IMR-90 (cell line): ENCODE measurements around the gene LGI4. TPM values are rescaled to one million over a fixed set of nuclear protein-coding genes. Genes with fewer than 3 reads are reported as not detected.

Experiments
- ATAC-seq: fragments of 200-7000 bp; cut with Tn5 transposase; 2 replicates; pipeline ENCODE4 v1.9.1; 2020; ENCODE audit warnings: low read depth, mild to moderate bottlenecking, moderate library complexity
- BruUV-seq: library from RNA; stranded (reverse); fragments of 400-500 nt; replicated peaks from 2 replicates; lab custom pipeline; 2021; lab: Mats Ljungman, UMichigan
- CTCF ChIA-PET: fragments of 300-600 bp; formaldehyde crosslinking; extraction: SDS; loops from one replicate; lab custom pipeline; 2021; ENCODE audit warnings: antibody characterized with exemption; lab: Yijun Ruan, JAX
- POLR2A ChIA-PET: fragments of 300-600 bp; sonication (Branson Sonifier 250); formaldehyde crosslinking; loops from one replicate; lab custom pipeline; 2022; ENCODE audit warnings: antibody characterized with exemption; ENCODE audit not compliant: unreplicated experiment; lab: Charles Lee
- DNase-seq: peaks from one replicate; pipeline ENCODE4 v3.0.0; 2013
- H2AFZ ChIP-seq: replicated peaks from 2 replicates; pipeline ENCODE3; 2013; ENCODE audit warnings: low read length, mild to moderate bottlenecking; ENCODE audit not compliant: poor library complexity
- H2AK5ac ChIP-seq: 2 replicates; pipeline ENCODE4 v1.6.1; 2013; ENCODE audit warnings: low read depth, low read length, inconsistent platforms
- H2AK9ac ChIP-seq: replicated peaks from 2 replicates; pipeline ENCODE3; 2013; ENCODE audit warnings: mild to moderate bottlenecking, low read depth, low read length, moderate library complexity; ENCODE audit not compliant: poor library complexity
- H2BK120ac ChIP-seq: 2 replicates; pipeline ENCODE4 v1.6.1; 2013; ENCODE audit warnings: low read depth, low read length, inconsistent platforms
- H2BK15ac ChIP-seq: 3 replicates; pipeline ENCODE4 v1.6.1; 2013; ENCODE audit warnings: low read depth, low read length, inconsistent platforms
- H2BK20ac ChIP-seq: 2 replicates; pipeline ENCODE4 v1.6.1; 2013; ENCODE audit warnings: low read depth, mild to moderate bottlenecking, inconsistent platforms, low read length, moderate library complexity
- H2BK5ac ChIP-seq: 2 replicates; pipeline ENCODE4 v1.6.1; 2013; ENCODE audit warnings: mild to moderate bottlenecking, low read depth, low read length, inconsistent platforms; ENCODE audit not compliant: poor library complexity, severe bottlenecking
- H3K14ac ChIP-seq: replicated peaks from 2 replicates; pipeline ENCODE4 v1.6.1; 2013; ENCODE audit warnings: low read depth, low read length, inconsistent platforms
- H3K18ac ChIP-seq: 2 replicates; pipeline ENCODE4 v1.6.1; 2013; ENCODE audit warnings: low read depth, low read length, control low read depth
- H3K23ac ChIP-seq: 2 replicates; pipeline ENCODE4 v1.6.1; 2013; ENCODE audit warnings: low read depth, low read length, inconsistent platforms
- H3K27ac ChIP-seq: 2 replicates; pipeline ENCODE4 v1.5.1; 2013; ENCODE audit warnings: mild to moderate bottlenecking, control low read depth, low read length; ENCODE audit not compliant: insufficient read depth
- H3K27me3 ChIP-seq: 2 replicates; pipeline ENCODE4 v1.6.1; 2013; ENCODE audit warnings: low read length; ENCODE audit not compliant: control insufficient read depth, insufficient read depth
- H3K36me3 ChIP-seq: 2 replicates; pipeline ENCODE4 v1.6.1; 2013; ENCODE audit warnings: low read length, mixed read lengths; ENCODE audit not compliant: control insufficient read depth, insufficient read depth
- H3K4ac ChIP-seq: 2 replicates; pipeline ENCODE4 v1.6.1; 2013; ENCODE audit warnings: low read depth, low read length, inconsistent platforms
- H3K4me1 ChIP-seq: 2 replicates; pipeline ENCODE4 v1.6.1; 2013; ENCODE audit warnings: low read length, mixed read lengths; ENCODE audit not compliant: control insufficient read depth, insufficient read depth
- H3K4me2 ChIP-seq: 2 replicates; pipeline ENCODE4 v1.6.1; 2013; ENCODE audit warnings: low read depth, mild to moderate bottlenecking, control low read depth, low read length, moderate library complexity
- H3K4me3 ChIP-seq: 2 replicates; pipeline ENCODE4 v1.5.1; 2013; ENCODE audit warnings: low read depth, mild to moderate bottlenecking, control low read depth, low read length, moderate library complexity; ENCODE audit not compliant: insufficient read depth
- H3K56ac ChIP-seq: 2 replicates; pipeline ENCODE4 v1.6.1; 2013; ENCODE audit warnings: low read length, inconsistent platforms; ENCODE audit not compliant: insufficient read depth; ENCODE audit errors: extremely low read depth
- H3K79me1 ChIP-seq, 2 experiments: 2 replicates each; pipeline ENCODE4 v1.6.1; 2013; ENCODE audit warnings: low read length in 2 of 2, inconsistent platforms in 1 of 2, low read depth in 1 of 2
- H3K9ac ChIP-seq: 2 replicates; pipeline ENCODE4 v1.6.1; 2013; ENCODE audit warnings: low read depth, low read length, control low read depth
- H3K9me1 ChIP-seq: 2 replicates; pipeline ENCODE4 v1.6.1; 2013; ENCODE audit warnings: low read length, inconsistent platforms; ENCODE audit not compliant: insufficient read depth
- H3K9me3 ChIP-seq: 2 replicates; pipeline ENCODE4 v1.6.1; 2013; ENCODE audit warnings: low read length; ENCODE audit not compliant: control insufficient read depth, insufficient read depth
- H4K20me1 ChIP-seq: 2 replicates; pipeline ENCODE4 v1.6.1; 2013; ENCODE audit warnings: low read length, inconsistent platforms; ENCODE audit not compliant: insufficient read depth
- H4K5ac ChIP-seq: 2 replicates; pipeline ENCODE4 v1.6.1; 2013; ENCODE audit warnings: mild to moderate bottlenecking, low read depth, low read length, control low read depth
- H4K8ac ChIP-seq, 2 experiments: 2 replicates each; pipeline ENCODE4 v1.6.1; 2013; ENCODE audit warnings: low read depth in 2 of 2, low read length in 2 of 2, control low read depth in 1 of 2, inconsistent platforms in 1 of 2
- H4K91ac ChIP-seq: 2 replicates; pipeline ENCODE4 v1.6.1; 2013; ENCODE audit warnings: low read depth, low read length, inconsistent platforms; ENCODE audit not compliant: insufficient read depth
- BHLHE40 ChIP-seq: fragments of 150-350 bp; IDR thresholded peaks from 2 replicates; pipeline ENCODE4 v1.6.1; 2016; ENCODE audit warnings: mild to moderate bottlenecking, low read depth, low read length
- CTCF ChIP-seq: conservative IDR thresholded peaks from 2 replicates; pipeline ENCODE4 v1.5.1; 2012; ENCODE audit warnings: mild to moderate bottlenecking, low read depth, low read length, improper control_type of control experiment
- ELK1 ChIP-seq: fragments of 150-350 bp; IDR thresholded peaks from 2 replicates; pipeline ENCODE4 v1.6.1; 2016; ENCODE audit warnings: low read depth, mild to moderate bottlenecking, low read length, moderate library complexity, borderline replicate concordance
- FOS ChIP-seq: fragments of 150-350 bp; IDR thresholded peaks from 2 replicates; pipeline ENCODE4 v1.6.1; 2016; ENCODE audit warnings: low read depth, low read length
- NFE2L2 ChIP-seq: fragments of 150-350 bp; IDR thresholded peaks from 2 replicates; pipeline ENCODE4 v1.6.1; 2016; ENCODE audit warnings: low read depth, mild to moderate bottlenecking, low read length
- POLR2A ChIP-seq: IDR thresholded peaks from 2 replicates; pipeline ENCODE4 v1.6.1; 2012; ENCODE audit warnings: mild to moderate bottlenecking, low read depth, low read length
- RAD21 ChIP-seq: IDR thresholded peaks from 2 replicates; pipeline ENCODE4 v1.6.1; 2012; ENCODE audit warnings: low read length, improper control_type of control experiment
- RCOR1 ChIP-seq: IDR thresholded peaks from 2 replicates; pipeline ENCODE4 v1.6.1; 2012; ENCODE audit warnings: mild to moderate bottlenecking, low read length, improper control_type of control experiment; ENCODE audit not compliant: insufficient replicate concordance
- RFX5 ChIP-seq: IDR thresholded peaks from 2 replicates; pipeline ENCODE4 v1.8.0; 2012; ENCODE audit warnings: low read depth, mild to moderate bottlenecking, low read length, moderate library complexity
- SMC3 ChIP-seq: fragments of 150-350 bp; IDR thresholded peaks from 2 replicates; pipeline ENCODE4 v1.6.1; 2016; ENCODE audit warnings: low read depth, mild to moderate bottlenecking, antibody characterized with exemption, low read length, moderate library complexity
- WGBS, 2 experiments: methylation state at CpG; one replicate each; pipeline versions ENCODE4 v1.1.5 to v1.1.7; 2013; ENCODE audit warnings: missing lambda C conversion rate in 2 of 2; ENCODE audit not compliant: insufficient read length in 1 of 2; ENCODE audit errors: extremely low coverage in 2 of 2; 5-methylcytosine and 5-hydroxymethylcytosine counted together
- dilution Hi-C: fragments of 300-500 bp; cut with HindIII; formaldehyde crosslinking; loops from one replicate; pipeline ENCODE4 v1.14.3; 2018; ENCODE audit warnings: low sequenced_read_pairs; ENCODE audit not compliant: unreplicated experiment
- in situ Hi-C: fragments of 300-500 bp; cut with MboI; formaldehyde crosslinking; loops from 3 replicates; pipeline ENCODE4 v1.14.3; 2019; ENCODE audit warnings: low sequenced_read_pairs, inconsistent platforms, mixed read lengths
- intact Hi-C: fragments of 100-400 bp; cut with micrococcal nuclease; formaldehyde crosslinking; loops from 2 replicates; pipeline ENCODE4 v1.10.0; 2022
- polyA plus RNA-seq, 3 experiments: library from polyadenylated mRNA; depleted of rRNA; stranded (reverse); fragments of >200 nt; gene quantifications; 2 replicates each; pipeline ENCODE4 v1.2.3, GENCODE V29; 2012; ENCODE audit warnings: low replicate concordance in 1 of 3
- total RNA-seq: library from RNA; depleted of rRNA; stranded (reverse); fragments of >200 nt; gene quantifications from 2 replicates; pipeline ENCODE4 v1.2.3, GENCODE V29; 2012
- TF ChIP-seq, protein P1 (sequence below): fragments of 150-350 bp; IDR thresholded peaks from 2 replicates; pipeline ENCODE4 v1.6.1; 2017; ENCODE audit warnings: mild to moderate bottlenecking, antibody characterized with exemption, low read length, low read depth

Gene LGI4
- total and polyA plus RNA-seq, 2 of the 4 experiments (the other 2 are of a cell fraction): 0.10 TPM; not detected in 1

GRCh38 chr19:35120492-35120891 lies 14.4 kb downstream of the LGI4 start:
- in situ Hi-C loops: no loop called here
- DNase-seq (peak; percentile 66), ATAC-seq (no peak)

More at GRCh38 chr19:35120492-35120891, 14.4 kb downstream of the LGI4 start:
- H3K27me3 ChIP-seq: peaks cover 17% of the 10 kb centered on the region
- TF ChIP-seq FOS (no peak), RAD21 (no peak), RCOR1 (no peak), SMC3 (no peak), BHLHE40 (no peak), POLR2A (no peak), RFX5 (no peak), NFE2L2 (no peak), ELK1 (no peak), CTCF (no peak)
- TF ChIP-seq, protein P1, sequence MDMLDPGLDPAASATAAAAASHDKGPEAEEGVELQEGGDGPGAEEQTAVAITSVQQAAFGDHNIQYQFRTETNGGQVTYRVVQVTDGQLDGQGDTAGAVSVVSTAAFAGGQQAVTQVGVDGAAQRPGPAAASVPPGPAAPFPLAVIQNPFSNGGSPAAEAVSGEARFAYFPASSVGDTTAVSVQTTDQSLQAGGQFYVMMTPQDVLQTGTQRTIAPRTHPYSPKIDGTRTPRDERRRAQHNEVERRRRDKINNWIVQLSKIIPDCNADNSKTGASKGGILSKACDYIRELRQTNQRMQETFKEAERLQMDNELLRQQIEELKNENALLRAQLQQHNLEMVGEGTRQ: no peak
- WGBS, 2 experiments: 83% methylated on average over 1 of the region's 7 CpGs; no CpG with 5 or more reads in 1 of the 2 experiments
- peaks cover 7% of the 10 kb centered on the region; the same call in 1 of the 2 replicates for H3K9me1 ChIP-seq
- CTCF ChIA-PET: no interaction called here
- H2AFZ ChIP-seq: peak overlapping the region; percentile 49
- H3K14ac ChIP-seq: no peak overlapping the region
- H4K20me1 ChIP-seq: no peaks in the 10 kb centered on the region
- H2BK15ac ChIP-seq: no peak overlapping the region
- intact Hi-C loops: no loop called here
- H2BK20ac ChIP-seq: no peak overlapping the region
- no peak overlapping the region for H3K4me2 ChIP-seq
- dilution Hi-C loops: no loop called here
- no peak overlapping the region for H4K91ac ChIP-seq
- no peak overlapping the region for H3K18ac ChIP-seq
- H3K9me3 ChIP-seq: no peaks in the 10 kb centered on the region
- H3K36me3 ChIP-seq: no peaks in the 10 kb centered on the region
- no peak overlapping the region for H3K9ac ChIP-seq
- no TSS peak for BruUV-seq
- no peak overlapping the region for H4K5ac ChIP-seq
- 0 out of 4 replicates have a peak, but pooled peaks cover 0 to 7% of the 10 kb centered on the region in 2 experiments for H3K79me1 ChIP-seq
- H2AK9ac ChIP-seq: no peak overlapping the region
- no peak overlapping the region for H2BK5ac ChIP-seq
- POLR2A ChIA-PET: no interaction called here
- peaks cover 2% of the 10 kb centered on the region; the same call in 1 of the 2 replicates for H3K4me1 ChIP-seq
- no peak overlapping the region for H3K27ac ChIP-seq
- no peak overlapping the region for H2AK5ac ChIP-seq
- H3K4ac ChIP-seq: no peak overlapping the region
- H2BK120ac ChIP-seq: no peak overlapping the region
- no peak overlapping the region for H4K8ac ChIP-seq
- H3K4me3 ChIP-seq: no peak overlapping the region
- H3K56ac ChIP-seq: no peak overlapping the region
- no peak overlapping the region for H3K23ac ChIP-seq
